ENCODE measurements around the gene SORCS2.
A peak's percentile ranks its signal among the peaks of the same experiment; 100 is the strongest.

The SORCS2 gene

GRCh38 chr4:7701866-7702649 is 509.7 kb downstream of the SORCS2 start:
- DNase-seq, result no peak

- DNase-seq, result no peak
These were observed 511.4 kb downstream of the SORCS2 start for GRCh38 chr4:7703688-7704087.

GRCh38 chr4:7704091-7704490 is 511.8 kb downstream of the SORCS2 start:
- DNase-seq, result no peak

- no peak for DNase-seq
These were observed 512.3 kb downstream of the SORCS2 start for GRCh38 chr4:7704625-7705024.

- no peak for DNase-seq
These were observed 512.7 kb downstream of the SORCS2 start for GRCh38 chr4:7705062-7705461.

DNA sequence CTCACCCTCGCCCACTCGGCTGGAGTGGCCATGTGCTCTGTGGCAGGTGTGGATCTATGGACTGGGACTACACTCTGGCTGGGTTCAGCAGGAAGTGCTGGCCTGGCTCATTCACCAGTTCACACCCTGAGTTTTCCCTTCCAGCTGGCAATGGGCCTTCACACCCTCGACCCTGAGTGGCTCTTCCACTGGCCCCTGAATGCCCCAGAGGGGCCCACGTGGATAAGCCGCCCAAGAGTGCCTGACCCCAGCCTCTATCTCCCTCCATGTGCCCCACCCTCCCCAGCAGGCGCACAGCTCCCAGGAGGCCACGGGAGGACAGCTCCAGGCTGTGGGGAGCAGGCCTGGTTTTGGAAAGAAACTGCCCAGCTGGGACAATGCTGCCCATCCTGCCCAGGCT is 513.3 kb downstream of the SORCS2 start:
- no peak for DNase-seq

DNA sequence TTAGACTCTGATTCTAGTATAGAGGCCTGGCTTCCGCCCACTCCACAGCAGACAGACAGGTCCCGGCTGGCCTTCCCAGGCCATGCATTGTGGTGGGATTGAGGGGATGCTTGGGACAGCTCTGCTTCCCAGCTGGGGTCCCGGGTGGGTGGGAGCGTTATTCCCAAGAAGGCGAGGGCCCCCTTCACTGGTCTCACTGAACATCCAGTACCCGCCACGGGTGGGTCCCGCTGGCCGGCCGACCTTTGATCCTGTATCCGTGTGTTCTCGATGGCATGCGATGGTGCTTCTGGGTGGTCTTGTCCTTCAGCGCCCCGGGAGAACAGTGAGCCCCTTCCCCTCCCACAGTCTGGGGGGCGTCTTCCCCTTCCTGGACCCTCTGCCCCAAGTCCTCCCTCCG is 515.9 kb downstream of the SORCS2 start:
- no peak for DNase-seq

- DNase-seq, result peak; percentile 11
These were observed 516.6 kb downstream of the SORCS2 start for GRCh38 chr4:7708981-7709380.

- DNase-seq, result no peak
These were observed 517.1 kb downstream of the SORCS2 start for GRCh38 chr4:7709431-7709830.

GRCh38 chr4:7710126-7710525 is 517.8 kb downstream of the SORCS2 start:
- DNase-seq, result no peak

- no peak for DNase-seq
These were observed 518.4 kb downstream of the SORCS2 start for GRCh38 chr4:7710576-7711306.

- DNase-seq, result no peak
These were observed 519.1 kb downstream of the SORCS2 start for GRCh38 chr4:7711307-7711963.

GRCh38 chr4:7712021-7712671 is 519.8 kb downstream of the SORCS2 start:
- DNase-seq, result no peak

GRCh38 chr4:7713757-7714156 is 521.4 kb downstream of the SORCS2 start:
- no peak for DNase-seq

DNA sequence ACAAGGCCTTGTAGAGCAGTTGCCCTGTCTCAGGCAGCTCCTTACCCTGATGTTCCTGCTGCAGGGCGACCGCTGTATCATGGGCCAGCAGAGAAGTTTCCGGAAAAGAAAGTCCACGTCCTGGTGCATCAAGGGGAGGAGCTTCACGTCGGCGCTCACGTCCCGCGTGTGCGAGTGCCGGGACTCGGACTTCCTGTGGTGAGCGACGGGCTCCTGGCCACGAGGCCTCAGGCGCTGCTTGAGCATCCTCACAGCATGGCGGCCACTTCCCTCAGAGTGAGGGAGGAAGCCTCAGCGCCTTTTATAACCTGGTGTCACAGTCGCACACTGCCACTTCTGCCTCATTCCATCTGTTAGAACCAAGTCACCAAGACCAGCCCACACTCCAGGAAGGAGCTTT is 521.8 kb downstream of the SORCS2 start:
- no peak for DNase-seq

DNA sequence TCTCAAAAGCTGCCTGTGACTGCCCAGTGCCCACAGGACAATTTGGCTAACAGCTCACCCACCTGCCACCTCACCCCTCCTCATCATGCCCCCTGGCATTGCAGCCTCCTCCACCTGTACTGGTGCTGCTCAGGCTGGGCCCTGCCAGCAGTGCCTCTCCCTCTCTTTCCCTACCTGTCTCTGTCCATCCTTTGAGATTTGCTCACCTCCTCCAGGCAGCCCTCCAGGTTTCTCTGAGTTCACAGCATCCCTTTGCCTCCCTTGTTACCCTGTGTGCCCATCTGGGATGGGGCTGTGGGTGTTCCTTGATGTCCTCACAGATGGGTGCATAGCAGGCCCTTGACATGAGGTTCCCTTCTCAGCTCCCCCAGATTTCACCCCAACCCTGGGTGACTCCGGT is 522.4 kb downstream of the SORCS2 start:
- DNase-seq, result no peak

DNA sequence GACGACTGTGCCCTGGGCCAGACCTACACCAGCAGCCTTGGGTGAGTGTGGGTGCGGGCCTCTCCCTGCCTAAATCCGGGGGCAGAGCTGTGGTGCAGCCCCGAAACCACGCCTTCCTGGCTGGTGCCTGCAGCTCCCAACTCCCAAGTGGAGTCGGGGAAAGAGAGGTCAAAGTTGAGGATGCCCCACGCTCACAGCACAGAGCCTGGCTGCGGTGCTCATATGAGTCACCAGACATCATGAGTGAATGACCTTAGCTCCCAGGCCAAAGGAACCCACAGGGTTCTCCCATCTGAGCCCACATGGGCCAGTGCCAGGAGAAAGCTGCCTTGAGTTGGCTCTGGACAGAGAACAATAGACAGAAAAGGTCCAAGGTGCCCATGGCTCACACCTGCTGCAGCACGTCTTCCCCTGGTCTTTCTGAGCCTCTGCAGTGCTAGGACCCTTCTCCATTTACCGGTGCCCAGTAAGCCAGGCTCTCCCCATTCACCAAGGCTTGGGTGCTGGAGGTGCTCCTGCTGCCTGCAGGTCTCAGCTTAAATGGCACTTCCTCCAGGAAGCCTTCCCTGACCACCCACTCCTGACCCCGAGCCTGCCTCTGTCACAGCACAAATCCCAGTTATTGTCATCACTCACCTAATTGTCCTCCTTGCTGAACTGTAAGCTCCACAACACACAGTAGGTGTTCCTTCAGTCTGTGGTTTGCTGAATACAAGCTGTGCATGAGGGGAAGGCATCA is 523.1 kb downstream of the SORCS2 start:
- no peak for DNase-seq

GRCh38 chr4:7716010-7716721 is 523.8 kb downstream of the SORCS2 start:
- DNase-seq, result no peak

DNA sequence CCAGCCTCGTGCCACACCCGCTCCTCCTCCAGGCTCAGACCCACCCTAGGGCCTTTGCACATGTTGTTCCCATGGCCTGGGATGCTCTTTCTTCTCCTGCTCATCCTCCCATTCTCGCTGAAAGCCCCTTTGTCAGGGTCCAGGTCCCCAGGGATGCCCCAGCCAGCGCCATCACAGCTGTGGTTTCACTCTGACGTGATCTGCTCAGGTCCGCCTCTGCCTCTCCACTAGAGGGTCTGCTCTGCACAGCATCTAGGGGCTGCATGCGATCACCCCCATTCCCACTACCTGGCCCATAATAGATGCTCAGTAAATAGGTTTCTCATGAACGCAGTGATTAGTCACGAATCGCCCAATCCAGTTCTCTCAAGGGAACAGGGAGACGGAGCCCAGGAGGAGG is 524.8 kb downstream of the SORCS2 start:
- no peak for DNase-seq

- no peak for DNase-seq
These were observed 525.7 kb downstream of the SORCS2 start for GRCh38 chr4:7717946-7718490.
